Measurements from ENCODE around the gene ZSWIM8.
A peak's percentile ranks its signal among the peaks of the same experiment; 100 is the strongest.
"Not testable (repeated sequence)": the region's sequence is repeated elsewhere in the genome, so short reads cannot be mapped to it uniquely, and the experiment has no call there.

Gene ZSWIM8, protein sequence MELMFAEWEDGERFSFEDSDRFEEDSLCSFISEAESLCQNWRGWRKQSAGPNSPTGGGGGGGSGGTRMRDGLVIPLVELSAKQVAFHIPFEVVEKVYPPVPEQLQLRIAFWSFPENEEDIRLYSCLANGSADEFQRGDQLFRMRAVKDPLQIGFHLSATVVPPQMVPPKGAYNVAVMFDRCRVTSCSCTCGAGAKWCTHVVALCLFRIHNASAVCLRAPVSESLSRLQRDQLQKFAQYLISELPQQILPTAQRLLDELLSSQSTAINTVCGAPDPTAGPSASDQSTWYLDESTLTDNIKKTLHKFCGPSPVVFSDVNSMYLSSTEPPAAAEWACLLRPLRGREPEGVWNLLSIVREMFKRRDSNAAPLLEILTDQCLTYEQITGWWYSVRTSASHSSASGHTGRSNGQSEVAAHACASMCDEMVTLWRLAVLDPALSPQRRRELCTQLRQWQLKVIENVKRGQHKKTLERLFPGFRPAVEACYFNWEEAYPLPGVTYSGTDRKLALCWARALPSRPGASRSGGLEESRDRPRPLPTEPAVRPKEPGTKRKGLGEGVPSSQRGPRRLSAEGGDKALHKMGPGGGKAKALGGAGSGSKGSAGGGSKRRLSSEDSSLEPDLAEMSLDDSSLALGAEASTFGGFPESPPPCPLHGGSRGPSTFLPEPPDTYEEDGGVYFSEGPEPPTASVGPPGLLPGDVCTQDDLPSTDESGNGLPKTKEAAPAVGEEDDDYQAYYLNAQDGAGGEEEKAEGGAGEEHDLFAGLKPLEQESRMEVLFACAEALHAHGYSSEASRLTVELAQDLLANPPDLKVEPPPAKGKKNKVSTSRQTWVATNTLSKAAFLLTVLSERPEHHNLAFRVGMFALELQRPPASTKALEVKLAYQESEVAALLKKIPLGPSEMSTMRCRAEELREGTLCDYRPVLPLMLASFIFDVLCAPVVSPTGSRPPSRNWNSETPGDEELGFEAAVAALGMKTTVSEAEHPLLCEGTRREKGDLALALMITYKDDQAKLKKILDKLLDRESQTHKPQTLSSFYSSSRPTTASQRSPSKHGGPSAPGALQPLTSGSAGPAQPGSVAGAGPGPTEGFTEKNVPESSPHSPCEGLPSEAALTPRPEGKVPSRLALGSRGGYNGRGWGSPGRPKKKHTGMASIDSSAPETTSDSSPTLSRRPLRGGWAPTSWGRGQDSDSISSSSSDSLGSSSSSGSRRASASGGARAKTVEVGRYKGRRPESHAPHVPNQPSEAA (N-terminal part only)

DNA sequence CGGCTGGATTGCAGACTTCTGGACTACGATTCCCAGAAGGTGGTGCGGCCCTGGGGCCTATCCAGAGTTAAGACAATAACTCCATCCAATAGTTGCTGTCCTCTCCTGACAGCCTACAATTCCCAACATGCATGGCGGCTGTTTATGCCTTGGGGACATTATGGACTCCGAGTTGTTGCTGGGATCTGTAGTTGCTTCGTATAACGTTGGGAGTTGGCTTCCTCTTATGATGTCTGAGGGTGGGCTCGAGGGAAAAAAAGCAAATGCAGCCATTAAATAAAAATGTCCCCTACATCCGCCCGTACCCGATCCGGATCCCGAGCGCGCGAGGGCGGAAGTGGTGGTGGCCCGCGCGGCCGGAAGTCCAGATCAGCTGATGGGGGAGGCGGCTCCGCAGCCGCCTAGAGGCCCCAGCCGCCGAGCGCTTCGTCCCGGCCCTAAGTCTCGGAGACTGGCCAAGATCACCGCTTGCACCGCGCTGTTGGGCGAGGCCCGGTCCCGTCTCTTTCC, at the start of gene ZSWIM8:
Gene ZSWIM8 (plus strand): TSS at position 396 of the 510 bp plus-strand sequence. CDS start 273 bp downstream, outside the sequence.
- peak; percentile 86 for DNase-seq

DNA sequence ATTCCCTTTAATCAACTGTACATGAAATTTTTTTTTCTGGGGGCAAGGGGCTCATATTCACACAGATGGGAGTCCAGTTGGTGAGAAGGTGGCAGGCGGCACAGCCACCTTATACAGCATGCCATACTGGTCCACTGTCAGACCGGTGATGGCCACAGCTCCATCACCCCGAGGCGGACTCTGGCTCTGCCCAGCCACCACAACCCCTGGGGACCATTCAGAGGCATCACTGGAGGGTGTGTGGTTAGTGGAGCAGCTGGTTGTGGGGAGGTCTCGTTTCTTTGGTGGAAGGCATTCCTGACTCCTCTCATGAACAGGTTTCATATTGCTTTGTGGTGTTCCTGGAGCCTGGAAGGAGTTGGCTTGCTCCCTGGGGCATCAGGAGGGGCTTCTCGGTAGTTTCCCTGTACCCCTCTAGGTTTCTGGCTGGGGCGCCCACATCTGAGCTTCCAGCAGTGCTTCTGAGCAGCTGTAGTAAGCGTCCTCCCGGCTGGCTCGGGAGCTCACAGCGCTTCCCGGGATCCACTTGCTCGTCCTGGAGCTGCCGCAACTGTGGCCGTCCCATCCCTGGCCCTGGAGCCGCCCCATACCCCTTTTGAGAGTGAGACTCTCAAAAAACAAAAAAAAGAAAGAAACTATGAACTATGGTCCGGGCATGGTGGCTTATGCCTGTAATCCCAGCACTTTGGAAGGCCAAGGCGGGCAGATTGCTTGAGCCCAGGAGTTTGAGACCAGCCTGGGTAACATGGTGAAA, 44.7 kb upstream of the ZSWIM8 start:
- DNase-seq: not testable (repeated sequence)

DNA sequence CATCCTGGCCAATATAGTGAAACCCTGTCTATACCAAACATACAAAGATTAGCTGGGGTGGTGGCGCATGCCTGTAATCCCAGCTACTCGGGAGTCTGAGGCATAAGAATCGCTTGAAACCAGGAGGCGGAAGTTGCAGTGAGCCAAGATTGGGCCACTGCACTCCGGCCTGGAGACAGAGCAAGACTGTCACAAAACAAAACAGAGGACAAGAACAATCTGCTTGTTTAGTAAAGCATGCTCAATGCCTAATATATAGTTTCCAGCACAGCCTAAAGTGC, 43.0 kb upstream of the ZSWIM8 start:
- no peak for DNase-seq

DNA sequence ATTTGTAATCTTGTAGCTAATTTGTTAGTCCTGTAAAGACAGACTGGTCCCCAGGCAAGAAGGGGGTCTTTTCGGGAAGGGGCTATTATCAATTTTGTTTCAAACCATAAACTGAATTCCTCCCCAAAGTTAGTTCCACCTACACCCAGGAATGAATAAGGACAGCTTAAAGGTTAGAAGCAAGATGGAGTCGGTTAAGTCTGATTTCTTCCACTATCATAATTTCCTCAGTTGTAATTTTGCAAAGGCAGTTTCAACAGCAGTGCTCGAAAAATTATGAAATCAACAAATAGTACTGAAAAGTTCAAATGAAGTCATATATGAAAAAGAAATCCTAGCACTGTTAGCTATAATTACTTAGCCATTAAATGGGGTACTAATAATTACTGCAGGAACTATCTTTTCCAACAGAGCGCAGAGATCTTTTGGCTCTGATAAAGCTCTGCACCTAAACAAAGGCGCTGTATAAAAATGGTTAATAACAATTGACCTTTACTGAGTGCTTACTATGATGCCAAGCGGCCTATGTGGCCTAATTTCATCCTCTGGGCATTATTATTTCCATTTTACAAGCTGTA, 42.0 kb upstream of the ZSWIM8 start:
- no peak for DNase-seq

DNA sequence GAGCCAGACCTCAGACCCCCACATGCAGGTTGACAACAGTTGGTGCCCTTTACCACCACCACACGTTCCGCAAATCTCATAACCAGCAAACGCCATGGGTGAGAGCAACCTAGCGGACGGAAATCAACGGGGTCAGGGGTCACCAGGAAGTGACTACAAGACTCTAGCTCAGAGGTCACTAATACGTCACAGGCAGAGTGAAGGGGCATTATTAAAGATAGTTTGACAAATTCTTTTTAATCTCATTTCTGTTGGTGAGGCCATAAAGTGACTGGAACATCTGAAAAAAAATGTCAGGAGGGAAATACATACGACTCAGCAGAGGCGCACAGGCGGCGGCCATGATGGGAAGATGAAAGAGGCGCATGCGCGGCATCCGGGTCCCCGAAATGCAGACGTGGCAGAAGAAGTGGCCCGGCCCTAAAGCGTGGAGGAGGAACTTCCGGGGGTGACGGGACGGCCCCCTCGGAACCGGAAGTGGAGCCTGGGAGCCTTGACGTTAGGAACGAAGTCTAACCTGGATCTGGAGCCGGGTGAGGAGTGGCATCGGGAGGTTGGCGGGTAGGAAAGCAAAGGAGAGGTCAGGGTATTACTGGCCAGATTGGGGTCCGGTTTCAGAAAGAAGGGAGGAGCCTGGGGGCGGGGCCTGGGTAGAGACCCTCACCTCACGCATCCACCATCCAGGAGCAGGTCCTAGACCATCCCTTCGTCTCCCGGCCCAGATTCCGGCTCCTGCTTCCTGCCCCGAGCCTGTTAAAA, 41.3 kb upstream of the ZSWIM8 start, which contains the start of gene SEC24C:
Gene SEC24C (plus strand): TSS at position 468 of the 759 bp plus-strand sequence. CDS start 2,461 bp downstream, outside the sequence.
- peak; percentile 96 for DNase-seq

DNA sequence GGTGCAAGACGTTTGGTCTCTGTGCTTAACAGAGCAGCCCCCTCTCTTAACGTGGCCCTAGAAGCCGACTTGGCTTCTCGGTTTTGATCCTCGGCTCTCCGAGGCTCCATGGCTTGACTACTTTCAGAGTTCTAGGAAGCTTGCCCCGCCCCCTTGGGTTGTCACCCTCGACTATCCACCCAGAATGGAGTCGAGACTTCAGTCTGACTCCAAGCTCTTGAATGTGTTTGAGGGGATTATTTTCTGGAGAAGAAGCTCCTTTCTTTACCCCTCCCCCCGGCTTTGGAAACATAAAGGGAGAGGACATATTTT, 40.8 kb upstream of the ZSWIM8 start:
- DNase-seq: peak; percentile 73

DNA sequence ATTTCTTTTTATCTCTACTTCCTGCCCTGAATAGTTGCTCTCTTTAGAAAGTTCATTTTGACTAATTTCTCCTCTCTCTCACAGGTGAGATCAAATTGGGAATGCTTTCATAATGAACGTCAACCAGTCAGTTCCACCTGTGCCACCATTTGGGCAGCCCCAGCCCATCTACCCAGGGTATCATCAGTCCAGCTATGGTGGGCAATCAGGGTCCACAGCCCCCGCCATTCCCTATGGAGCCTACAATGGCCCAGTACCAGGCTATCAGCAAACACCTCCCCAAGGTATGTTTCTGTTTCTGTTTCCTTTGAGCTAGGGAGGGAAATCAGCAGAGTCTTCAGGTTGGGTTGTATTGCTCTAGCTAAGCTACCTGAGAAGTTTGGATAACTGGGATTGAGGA, 38.7 kb upstream of the ZSWIM8 start:
- no peak for DNase-seq

DNA sequence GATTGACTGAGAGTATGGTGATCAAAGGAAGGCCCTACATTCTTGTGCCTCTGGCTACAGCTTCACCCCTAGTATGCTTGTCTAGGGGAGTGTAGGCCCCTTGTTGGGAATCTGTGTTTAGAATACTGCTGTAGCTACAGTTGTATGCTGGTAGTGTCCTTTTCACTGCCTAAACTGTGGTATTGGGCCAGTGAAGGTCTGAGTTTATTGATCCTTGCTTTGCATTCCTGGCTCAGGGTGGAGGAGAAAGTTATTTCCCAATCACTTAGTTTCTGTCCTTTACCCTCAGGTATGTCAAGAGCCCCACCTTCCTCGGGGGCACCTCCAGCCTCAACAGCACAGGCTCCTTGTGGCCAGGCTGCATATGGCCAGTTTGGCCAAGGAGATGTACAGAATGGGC, 34.6 kb upstream of the ZSWIM8 start:
- DNase-seq: no peak

DNA sequence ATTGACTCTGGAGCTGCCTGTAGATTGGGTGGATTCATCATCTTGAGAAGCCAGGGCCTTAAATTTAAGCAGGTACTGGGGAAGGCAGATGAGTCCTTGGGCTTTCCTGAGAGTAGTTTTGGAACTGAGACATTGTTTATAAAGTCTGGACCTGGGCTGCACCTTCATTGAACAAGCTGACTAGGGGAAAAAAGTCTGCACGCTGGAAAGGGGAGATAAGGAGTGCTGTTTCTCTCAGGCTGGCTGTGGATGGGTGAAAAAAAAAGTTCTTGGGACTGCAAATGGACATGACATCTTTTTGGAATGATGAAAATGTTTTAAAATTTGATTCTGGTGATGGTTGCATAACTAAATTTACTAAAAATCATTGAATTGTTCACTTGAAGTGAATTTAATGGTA, 29.2 kb upstream of the ZSWIM8 start:
- no peak for DNase-seq

DNA sequence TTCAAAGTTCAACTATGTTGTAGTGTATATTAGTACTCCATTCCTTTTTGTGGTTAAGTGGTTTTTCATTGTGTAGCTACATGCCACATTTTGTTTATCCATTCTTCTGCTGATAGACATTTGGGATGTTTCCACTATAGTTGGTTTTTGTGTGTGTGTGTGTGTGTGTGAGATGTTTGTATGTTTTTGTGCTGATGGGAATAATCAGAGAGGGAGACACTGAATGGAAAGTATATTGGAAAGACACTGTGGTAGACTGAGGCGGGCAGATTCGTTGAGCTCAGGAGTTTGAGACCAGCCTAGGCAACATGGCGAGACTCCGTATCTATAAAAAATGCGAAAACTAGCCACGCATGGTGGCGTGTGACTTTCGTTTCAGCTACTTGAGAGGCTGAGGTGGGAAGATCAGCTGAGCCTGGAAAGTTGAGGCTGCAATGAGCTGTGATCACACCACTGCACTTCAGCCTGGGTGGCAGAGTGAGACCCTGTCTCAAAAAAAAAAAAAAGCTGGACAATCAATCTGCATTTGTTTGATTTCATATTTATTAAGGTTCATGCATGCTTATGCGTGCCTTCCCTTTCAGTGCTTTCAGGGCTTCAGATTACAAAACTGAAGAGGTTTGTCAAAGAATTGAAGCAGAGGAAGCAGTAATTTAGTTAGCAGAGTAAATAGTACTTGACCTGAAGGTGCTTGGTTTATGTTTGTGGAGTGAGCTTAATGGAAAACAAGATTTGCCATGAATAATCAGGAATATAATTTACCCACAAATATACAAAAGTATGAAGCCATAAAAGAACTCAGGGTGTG, 26.5 kb upstream of the ZSWIM8 start:
- no peak for DNase-seq

DNA sequence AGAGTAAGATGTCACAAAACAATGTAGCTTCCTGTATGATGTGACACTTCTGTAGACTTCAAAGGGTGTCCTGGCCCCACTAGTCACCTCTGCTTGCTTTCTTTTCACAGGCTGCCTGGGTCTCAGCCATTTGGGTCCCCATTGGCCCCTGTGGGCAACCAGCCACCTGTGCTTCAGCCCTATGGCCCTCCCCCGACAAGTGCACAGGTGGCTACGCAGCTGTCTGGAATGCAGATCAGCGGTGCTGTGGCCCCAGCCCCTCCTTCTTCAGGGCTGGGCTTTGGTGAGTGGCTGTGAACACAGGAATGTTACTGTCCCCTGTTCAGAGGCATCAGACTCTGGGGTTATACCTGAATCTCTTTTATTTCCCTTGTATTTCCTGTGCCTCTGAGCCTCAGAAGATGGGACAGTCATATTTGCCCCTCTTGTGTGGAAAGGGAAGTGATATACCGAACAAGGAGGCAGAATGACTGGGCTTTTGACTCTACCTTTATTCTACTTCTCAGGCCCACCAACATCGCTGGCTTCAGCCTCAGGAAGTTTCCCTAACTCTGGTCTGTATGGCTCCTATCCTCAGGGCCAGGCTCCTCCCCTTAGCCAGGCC, 25.8 kb upstream of the ZSWIM8 start:
- no peak for DNase-seq

DNA sequence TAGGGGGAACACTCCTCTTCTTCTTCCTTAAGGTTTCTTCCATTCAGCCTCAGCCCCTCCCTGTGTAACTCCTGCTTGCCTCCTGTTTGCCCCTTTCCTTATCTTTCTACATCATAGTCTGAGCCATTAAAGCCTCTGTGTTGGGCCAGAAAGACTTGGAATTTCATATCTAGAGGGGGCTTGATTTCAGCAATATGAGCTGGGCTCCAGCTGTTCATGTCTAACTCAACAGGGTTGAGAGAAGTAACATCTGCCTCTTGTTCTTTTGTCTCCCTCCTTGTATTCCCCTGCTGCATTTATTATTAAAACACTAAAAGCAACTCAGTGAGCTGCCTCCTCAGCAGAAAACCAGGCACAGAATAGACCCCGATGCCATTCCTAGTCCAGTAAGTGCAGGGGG, 23.6 kb upstream of the ZSWIM8 start:
- no peak for DNase-seq

DNA sequence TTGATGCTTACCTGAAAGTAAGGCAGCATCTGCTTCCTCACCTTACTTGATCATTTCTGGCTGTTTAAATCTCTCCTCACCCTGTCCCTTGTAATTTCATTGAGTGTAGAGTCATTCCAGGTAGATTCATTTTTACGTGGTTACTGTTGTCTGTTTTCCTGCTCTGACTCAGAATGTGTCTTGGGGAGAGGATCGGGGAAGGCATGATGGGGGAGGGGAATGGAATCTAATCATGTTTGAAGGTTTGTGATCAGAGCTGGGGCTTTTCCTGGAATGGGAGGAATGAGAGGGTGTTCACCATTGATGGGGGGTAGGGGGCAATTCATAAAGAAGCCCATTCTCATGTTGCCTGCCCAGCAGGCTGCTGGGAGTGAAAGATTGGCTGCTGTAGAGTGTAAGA, 22.5 kb upstream of the ZSWIM8 start:
- DNase-seq: no peak

DNA sequence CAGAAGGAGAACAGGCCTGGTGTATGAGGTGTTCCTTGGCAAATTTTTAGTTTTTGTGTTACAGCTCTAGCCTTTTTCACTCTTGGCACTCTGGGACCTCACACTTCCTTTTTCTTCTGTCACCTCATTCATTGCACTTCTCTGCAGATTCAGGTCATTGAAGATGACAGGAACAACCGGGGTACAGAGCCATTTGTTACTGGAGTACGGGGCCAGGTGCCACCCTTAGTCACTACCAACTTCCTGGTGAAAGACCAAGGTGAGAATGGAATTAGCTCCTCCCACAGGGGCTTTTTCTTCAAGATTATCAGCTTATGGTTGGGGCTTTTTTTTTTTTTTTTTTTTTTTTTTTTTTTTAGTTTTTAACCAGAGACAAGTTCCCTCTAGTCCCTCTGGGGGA, 22.1 kb upstream of the ZSWIM8 start:
- no peak for DNase-seq

DNA sequence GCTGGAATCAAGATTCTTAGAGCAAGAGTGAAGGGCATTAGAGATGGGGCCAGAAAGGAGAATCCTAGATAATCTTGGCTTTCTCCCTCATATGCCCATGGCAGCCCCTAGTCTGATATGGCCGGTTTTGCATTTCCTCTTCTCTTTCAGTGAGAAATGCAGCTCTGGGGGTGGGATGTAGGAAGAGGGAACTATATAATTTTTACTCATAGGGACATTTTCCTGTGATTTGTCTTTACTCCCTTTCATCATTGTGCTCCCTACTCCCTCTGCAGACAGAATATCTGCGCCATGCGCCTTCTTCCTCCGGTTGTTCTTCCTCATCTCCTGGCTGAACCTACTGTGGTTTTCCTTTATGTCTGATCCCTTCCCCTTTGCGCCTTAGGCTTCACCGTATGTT, 20.3 kb upstream of the ZSWIM8 start:
- no peak for DNase-seq

DNA sequence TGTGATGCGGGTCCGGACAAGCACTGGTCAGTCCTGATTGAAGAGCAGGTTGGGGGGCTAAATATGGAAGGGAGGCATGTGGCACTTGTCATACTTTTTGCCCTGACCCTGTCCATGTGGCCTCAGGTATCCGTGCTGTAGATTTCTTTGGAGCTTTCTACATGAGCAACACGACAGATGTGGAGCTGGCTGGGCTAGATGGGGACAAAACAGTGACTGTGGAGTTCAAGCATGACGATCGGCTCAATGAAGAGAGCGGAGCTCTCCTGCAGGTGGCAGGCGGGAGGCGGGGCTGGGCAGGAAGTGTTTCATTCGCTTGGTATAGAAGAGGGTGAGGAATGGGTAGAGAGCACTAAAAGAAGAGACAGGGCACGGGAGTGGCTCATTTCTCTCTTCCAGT, 16.5 kb upstream of the ZSWIM8 start:
- peak; percentile 60 for DNase-seq

DNA sequence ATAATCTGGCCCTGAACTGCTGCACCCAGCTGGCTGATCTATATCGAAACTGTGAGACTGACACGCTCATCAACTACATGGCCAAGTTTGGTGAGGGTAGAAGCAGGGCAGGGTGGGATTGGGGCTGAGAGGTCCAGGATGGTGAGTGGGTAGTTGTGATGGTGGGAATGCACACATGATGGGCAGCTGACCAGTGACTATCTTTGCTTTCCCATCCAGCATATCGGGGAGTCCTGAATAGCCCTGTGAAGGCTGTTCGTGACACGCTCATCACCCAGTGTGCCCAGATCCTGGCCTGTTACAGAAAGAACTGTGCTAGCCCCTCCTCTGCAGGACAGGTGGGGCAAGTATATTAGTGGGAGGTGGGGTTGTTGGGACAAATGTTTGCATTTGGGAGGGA, 16.0 kb upstream of the ZSWIM8 start:
- DNase-seq: no peak

DNA sequence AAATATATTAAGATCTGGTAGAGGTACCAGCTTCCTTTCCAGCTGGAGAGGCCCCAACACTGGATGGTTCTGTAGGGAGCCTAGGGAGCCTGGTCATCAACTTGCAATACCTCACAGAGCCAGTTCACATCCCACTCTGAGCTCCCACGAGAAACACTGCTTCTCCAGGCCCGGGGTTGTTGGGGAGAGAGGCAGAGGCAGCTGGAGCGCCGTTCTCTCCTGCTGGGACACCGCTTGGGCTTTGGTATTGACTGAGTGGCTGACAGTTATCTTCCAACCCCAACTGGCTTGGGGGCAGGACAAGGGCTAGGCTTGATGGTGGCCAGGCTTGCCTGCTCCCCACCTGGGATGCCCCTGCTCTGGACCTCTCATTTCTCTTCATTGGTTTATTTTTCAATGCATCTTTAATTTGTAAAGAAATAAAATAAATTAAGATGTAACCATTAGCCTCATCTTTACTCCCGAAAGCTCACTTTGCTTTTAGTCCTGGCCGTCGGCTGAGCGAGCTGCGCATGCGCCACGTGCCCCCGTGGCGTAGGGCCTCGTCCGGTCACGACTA, 13.6 kb upstream of the ZSWIM8 start:
- peak; percentile 75 for DNase-seq

DNA sequence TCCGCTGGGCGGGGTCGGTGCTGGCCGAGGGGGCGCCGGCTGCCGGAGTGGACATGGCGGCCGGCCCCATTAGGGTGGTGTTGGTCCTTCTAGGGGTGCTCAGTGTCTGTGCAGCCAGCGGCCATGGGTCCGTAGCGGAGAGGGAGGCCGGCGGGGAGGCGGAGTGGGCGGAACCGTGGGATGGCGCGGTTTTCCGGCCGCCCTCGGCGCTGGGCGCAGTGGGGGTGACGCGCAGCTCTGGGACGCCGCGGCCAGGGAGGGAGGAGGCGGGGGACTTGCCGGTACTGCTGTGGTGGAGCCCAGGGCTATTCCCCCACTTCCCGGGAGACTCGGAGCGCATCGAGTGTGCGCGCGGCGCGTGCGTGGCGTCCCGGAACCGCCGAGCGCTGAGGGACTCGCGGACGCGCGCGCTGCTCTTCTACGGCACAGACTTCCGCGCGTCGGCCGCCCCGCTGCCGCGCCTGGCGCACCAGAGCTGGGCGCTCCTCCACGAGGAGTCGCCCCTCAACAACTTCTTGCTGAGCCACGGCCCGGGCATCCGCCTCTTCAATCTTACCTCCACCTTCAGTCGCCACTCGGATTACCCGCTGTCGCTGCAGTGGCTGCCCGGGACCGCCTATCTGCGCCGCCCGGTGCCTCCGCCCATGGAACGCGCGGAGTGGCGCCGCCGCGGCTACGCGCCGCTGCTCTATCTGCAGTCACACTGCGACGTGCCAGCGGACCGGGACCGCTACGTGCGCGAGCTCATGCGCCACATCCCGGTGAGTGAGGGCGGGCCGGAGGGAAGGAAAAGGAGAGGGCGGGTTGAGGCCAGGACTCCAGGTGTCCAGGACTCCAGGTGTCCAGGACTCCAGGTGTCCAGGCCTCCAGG, 12.9 kb upstream of the ZSWIM8 start:
- DNase-seq: peak; percentile 73
